GM23248 (cell line): ENCODE measurements around the gene AVP.

Experiments used
- EZH2 ChIP-seq: fragments of 200-600 bp; sonication (generic); IDR thresholded peaks from 2 replicates; pipeline ENCODE4 v1.6.1; 2018; ENCODE audit warnings: antibody characterized with exemption, mild to moderate bottlenecking; ENCODE audit not compliant: insufficient read depth, poor library complexity, severe bottlenecking
- EZH2phosphoT487 ChIP-seq: fragments of 200-600 bp; sonication (generic); IDR thresholded peaks from 2 replicates; pipeline ENCODE4 v1.6.1; 2018; ENCODE audit warnings: antibody characterized with exemption, moderate library complexity, mild to moderate bottlenecking, low read depth; ENCODE audit not compliant: insufficient read depth

GRCh38 chr20:3123542-3123941, 39.0 kb upstream of the AVP start:
- TF ChIP-seq EZH2phosphoT487 (no peak), EZH2 (no peak)
